ENCODE results near the gene ISL2.

- no peak for TF ChIP-seq POLR2A (IDR thresholded peaks at IDR 0.05; ENCODE audit: low read length)
- no peak for TF ChIP-seq RAD21 (conservative IDR thresholded peaks at IDR 0.05 in 1 of 2, IDR thresholded peaks at IDR 0.05 in 1 of 2)
These were observed 39.7 kb upstream of the ISL2 start for GRCh38 chr15:76296849-76297248.
